ENCODE measurements around the gene ULBP3.
"Not testable (repeated sequence)": the region's sequence is repeated elsewhere in the genome, so short reads cannot be mapped to it uniquely, and the experiment has no call there.

Gene ULBP3

DNA sequence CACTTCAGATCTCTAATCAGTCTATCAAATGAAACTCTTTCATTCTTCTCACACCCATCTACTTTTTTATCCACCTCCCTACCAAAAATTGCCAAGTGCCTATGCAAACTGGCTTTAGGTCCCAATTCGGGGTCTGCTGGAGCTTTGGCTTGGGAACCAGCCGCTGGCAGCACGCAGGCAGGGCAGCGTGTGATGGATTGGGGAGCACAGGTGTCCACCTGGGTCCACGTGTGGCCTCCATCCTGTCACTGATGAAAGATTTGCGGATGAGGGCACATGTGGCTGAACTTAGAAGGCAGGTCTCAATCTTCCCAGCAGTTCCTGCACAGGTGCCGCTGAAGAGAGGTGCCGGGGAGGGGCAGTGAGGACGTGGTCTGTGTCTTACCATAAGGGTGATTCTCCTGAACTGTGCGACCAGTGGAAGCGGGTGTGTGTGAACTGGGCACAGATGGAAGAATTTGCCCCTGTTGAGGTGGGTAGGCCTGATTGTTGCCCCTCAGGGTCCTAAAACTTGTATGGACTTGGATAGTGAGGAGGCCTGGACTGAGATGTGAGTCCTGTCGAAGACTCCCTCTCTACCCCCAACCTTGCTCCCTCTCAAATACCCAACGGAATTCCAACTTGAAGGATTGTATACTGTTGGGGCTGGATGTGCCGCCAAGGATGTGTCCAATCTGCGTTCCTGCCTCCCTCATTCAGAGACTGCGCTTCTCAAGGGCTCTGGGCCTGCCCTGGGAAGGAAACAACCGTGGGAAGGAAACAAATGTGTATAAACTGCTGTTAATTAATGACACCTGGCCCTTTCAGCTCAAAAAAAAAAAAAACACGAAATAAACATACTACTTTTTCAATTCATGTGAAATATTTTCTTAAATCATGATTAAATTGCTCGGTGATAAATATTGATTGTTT lies 25.2 kb downstream of the ULBP3 start:
- FAIRE-seq, result no peak
- DNase-seq (ENCODE audit: insufficient read length, low spot score), result no peak

DNA sequence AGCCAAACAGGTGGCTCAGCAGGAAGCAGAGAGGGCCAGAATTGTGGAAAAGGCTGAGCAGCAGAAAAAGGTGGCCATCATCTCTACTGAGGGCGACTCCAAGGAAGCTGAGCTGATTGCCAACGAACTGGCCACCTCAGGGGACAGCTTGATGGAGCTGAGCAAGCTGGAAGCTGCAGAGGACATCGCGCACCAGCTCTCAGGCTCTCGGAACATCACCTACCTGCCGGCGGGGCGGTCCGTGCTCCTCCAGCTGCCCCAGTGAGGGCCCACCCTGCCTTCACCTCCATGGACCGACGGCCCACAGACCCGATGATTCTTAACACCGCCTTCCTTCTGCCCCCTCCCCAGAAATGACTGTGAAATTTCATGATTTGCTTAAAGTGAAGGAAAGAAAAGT lies 25.8 kb downstream of the ULBP3 start:
- FAIRE-seq, result no peak
- DNase-seq (ENCODE audit: insufficient read length, low spot score), result no peak

DNA sequence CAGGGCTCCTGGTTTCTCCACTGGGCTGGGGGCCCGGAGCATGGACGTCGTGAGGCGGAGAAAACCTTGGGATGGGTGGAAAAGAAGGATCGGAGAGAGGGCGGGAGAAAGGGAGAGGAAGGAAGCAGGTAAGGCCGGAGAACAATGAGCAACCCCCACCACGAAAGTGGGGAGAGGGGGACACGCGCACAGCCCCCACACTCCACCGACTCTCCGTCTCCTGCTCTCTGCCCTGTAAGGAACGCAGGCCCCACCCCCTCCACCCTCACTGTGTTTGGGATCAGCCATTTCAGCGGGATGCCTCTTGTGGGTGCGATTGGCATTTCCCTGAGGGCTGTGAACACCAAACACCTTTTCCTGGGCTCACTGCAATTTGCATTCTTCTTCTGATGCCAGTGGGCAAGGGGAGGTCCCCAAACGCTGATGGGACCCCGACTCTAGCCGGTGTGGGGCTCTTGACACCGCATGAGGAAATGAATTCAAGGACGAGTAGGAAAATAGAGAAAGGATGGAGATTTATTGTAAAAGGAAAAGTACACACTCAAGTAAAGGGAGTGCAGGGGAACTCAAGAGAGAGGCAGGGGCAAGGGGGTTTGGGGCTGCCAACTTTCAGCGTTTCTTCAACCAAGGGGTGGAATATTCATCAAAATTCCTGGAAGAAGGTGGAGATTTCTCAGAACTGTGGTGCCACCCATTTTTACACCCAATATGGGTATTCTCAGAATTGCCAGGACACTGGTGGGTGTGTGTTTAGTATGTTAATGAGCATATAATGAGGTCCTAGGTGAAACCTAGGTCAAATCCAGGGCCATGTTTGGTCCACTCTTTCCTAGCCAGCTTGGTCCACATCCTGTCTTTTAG lies 30.5 kb downstream of the ULBP3 start:
- DNase-seq (ENCODE audit: insufficient read length, low spot score) (no peak), FAIRE-seq (no peak)

DNA sequence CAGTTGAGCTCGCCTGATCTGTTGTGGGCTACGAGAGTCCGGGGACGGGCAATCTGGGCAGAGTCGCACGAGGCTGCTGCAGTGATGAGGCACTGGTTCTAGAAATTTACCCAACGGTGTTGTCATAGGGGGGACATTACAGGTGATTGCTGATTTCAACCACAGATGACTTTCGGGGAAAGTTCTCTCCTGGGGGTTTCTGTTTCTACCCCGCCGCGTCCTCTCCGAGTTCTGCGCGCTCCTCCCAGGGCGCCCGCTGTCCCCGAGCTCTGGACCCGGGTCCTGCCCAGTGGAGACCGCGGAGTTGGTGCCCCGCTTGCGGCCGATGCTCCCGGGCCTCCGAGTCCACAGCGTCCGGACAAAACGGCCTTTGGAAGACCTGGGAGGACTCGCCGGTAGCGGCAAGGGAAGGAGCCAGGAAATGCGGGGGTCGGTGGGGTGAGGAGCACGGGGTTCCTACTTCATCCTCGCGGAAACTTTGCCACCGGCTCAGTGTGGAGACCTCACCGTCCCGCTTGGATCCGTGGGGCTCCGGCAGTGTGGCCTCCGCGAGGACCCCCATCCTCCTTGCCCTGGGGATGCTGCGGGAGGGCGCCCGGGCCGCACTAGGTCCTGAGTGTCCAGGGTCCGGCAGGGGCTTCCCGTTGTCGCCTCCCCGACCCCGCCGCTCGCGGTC lies 31.3 kb downstream of the ULBP3 start:
- no peak for DNase-seq (ENCODE audit: insufficient read length, low spot score)
- FAIRE-seq, result no peak

DNA sequence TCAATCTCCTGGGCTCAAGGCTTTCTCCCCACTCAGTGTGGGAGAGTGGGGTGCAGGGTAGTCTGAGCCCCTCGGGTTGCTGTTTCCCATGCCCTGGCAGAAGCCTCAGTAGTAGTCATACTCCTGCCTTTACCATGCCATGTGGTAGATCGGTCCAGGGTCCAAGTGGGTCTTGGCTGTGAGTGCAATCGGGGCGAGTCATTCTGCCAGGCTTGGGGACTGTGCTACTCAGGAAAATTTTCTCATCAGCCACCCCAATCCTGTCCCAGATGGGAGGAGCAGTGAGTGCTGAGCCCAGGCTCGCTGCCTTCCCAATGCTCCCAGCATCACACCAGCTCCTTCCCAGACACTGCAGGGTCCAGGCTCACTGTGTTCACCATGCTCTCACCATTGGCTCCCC lies 32.8 kb downstream of the ULBP3 start:
- DNase-seq (ENCODE audit: insufficient read length, low spot score) (no peak), FAIRE-seq (no peak)

DNA sequence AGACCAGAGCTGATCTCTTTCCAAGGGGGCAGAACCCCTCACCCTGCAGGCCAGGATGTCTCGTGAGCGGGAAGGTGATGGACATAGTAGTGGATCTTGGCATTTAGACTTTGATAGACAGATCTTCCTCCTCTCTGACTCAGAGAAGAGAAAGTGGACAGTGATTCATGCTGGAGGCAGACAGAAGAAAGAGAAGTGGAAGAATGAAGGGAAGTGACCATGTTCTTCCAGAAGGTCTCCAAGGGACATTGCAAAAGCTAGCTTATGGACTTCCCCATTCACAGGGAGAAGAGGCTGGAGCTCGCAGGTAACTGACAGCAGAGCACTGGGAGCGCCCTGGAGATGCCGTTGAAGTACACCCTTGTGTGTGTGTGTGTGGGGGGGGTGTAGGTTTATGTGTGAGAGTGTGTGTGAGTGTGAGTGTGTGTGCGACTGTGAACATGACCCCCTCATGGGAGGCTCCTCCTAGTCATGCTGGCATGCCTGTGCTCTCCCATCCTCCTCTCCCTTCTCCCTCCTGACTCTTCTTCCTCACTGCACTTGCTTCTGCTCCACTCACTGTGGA lies 35.6 kb downstream of the ULBP3 start:
- no peak for DNase-seq (ENCODE audit: insufficient read length, low spot score)
- no peak for FAIRE-seq

DNA sequence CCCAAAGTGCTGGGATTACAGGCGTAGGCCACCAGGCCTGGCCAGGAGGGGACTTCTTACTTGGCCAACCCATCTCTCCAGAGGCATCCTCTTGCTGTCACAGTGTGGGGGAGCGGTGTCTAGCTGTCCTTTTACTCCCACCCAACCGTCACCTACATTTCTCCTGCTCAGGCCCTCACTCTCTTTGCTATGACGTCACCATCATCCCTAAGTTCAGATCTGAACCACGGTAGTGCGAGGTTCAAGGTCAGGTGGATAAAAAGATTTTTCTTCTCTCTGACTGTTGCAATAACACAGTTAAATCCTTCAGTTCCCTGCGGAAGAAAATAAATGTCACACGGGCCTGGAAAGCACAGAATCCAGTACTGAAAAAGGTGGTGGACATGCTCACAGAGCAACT lies 36.3 kb downstream of the ULBP3 start:
- DNase-seq (ENCODE audit: insufficient read length, low spot score) (no peak), FAIRE-seq (no peak)

DNA sequence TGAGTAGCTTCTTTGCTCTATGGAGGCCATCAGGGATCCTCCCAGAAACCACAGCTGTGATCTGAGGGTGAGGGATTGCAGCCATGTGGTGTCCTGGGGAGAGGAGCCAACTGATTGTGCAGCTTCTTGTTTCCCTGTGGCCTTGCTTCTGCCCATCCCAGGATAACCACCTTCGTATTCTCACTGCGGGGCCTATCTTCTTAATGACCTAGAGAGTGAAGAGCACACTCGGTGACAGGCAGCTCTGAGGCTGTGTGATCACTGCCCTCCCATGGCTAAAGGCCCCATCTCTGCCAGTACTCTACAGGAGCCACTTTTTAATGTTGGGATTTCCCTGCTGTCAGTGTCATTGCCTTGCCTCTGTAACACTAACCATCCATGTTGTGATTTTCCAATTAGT lies 38.3 kb downstream of the ULBP3 start:
- FAIRE-seq (no peak), DNase-seq (ENCODE audit: insufficient read length, low spot score) (no peak)

DNA sequence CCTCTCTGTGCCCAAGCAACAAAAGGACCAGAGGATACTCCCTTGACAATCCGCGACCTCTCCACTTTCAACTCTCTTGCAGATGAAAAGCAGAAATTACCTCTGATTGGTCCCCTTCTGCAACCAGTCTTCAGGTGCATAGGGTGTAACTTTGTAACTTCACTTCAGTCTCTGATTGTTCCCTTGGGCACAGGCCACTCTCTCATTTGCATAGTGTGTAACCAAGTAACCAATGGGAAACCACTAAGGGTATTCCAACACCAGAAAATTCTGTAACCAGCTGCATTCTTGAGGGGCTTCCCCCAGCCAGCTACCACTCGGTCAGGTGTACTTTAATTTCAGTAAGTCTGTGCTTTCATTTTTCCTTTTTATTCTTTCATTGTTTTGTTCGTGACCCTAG lies 39.2 kb downstream of the ULBP3 start:
- FAIRE-seq, result no peak

DNA sequence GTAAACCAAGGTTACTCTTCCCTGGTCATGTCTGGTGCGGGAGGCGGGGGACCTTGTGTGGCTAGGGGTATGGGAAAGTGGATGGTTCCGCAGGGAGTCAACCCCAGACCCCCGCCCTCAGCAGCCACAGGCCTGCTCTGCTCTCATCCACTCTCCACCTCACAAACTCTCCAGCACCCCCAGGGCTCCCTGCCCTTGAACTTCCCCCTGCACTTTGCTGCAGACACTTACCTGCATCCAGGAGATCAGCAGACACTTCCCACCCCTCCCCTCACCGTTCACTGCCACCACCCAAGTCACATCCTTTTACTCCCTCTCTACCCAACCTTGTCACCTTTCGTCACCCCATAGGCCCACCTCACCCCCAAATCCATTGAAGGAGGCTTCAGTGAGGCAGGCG lies 39.6 kb downstream of the ULBP3 start:
- DNase-seq (ENCODE audit: insufficient read length, low spot score) (no peak), FAIRE-seq (no peak)

More for the DNA sequence above, 39.2 kb downstream of the ULBP3 start:
- DNase-seq (ENCODE audit: insufficient read length, low spot score), result no peak

DNA sequence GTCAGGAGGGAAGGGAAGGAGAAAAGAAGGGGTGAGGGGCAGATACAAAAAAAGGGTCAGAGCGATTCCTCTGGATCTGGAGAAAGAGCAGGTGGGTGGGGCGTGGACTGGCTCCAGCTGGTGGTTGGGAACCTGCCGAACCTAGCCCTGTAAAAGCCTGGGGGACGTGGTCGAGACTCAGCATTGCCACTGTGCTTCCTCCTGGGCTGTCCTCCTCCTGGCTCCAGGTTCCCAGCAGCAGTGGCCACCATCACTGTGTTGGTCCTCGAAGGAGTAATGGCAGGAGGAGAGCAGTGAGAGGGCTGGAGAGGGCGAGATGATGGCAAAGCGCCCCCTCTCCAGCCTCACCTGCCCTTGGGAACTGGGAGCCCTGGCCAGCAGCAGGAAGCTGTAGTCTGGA lies 40.1 kb downstream of the ULBP3 start:
- DNase-seq (ENCODE audit: insufficient read length, low spot score) (no peak), FAIRE-seq (no peak)

DNA sequence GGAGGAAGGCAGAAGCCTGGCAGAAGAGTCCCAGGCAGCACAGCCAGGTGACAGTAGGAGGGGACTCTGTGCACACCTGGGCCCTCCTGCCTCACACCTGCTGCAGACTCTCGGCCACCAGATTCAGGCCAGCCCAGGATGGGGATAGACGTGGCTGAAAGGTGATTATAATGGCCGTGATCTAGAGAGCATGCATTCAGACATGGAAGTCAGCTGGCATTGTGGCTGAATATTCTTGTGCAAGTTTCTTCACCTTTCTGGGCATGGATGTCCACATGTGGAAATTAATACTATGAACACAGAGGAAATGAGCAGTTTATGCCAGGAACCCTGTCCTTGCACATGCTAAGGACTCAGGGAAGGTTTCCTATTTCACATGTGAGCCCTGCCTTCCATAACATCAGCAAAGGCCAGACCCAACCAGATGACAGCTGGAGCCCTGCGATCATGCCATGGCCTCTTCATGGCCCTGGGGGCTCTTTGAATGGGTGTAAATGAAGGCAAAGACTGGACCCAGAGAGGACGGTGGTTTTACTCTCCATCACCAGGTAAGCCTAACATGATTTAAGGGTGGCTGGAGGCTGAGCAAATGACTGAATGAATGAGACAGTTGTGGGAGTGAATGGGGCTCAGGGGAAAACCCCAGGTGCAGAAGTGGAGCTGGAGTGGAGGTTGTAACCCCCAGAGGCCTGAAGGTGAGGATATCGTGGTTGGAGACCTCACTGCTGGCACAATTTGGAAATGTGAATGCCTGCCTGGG lies 40.9 kb downstream of the ULBP3 start:
- DNase-seq (ENCODE audit: insufficient read length, low spot score) (no peak), FAIRE-seq (no peak)

DNA sequence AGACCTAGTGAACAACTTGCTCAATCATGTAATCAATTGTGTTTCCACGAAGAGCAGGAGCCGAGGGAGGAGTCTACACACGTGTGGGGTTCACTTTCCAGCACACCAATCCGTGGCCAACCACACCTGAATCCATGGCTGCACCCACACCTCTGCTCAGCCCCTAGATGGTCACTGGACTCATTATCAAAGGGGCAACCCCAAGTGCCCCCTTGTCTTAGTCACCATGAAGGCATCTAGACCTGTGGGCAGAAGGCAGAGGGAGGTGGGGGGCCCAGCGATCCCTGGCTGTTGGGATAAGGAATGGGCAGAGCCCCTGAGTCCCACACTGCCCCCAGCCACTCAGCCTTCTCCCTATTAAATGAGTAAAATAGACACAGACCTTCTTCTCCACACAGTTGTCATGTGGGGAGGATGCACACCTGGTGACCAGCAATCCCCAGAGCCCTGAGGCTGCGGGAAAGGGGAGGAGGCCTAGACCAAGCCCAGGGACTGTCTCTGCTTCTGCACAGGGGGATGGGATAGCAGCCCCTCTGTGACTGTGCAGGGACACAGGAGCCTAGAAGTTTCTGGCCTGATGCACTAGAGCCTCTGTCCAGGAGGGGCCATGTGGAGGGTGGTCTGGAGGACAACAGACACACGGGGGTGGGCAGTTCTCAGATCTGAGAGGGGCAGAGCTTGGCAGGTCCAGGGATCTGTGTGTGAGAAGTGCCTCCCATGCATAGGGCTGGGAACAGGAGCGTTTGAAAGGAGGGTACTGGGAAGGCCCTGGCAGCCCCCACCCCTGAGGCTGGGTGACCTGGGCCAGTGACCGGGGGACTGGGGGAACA lies 41.7 kb downstream of the ULBP3 start:
- FAIRE-seq, result no peak
- no peak for DNase-seq (ENCODE audit: insufficient read length, low spot score)

DNA sequence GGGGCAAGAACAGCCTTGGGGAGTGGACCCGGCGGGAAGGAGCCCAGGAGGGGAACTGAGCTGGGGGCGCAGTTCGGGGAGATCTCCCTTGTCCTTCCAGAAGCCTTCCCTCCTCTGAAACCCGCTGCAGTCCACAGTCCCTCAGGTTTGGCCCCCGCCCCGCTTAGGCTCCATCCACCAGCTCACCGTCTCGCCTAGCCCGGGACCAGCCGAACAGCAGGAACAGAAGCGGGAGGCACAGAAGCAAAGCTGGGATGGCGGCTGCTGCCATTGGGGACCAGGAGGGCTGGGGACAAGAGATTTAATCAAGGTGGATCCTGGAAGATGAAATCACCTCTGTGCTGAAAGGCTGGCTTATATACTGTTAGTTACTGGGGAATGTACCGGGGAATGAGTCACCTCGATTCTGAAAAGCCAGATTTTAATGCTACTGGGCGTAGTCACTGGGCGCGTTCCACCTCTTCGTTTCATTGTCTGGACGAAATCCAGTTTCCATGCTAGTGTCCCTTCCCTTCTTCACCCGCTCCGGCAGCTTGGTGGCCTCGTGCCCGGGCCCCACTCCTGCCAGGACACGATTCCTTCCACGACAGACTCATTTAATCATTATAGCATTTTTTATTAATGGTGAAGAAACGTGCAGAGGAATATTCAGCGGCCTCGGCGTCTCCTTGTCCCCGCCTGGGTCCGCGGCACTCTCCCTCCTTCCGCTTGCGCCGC lies 43.6 kb downstream of the ULBP3 start, which contains the start of gene RAET1L:
TSS of gene RAET1L (minus strand) at position 332 of the 717 bp plus-strand sequence. CDS start at position 271, 61 bp downstream.
- no peak for FAIRE-seq

DNA sequence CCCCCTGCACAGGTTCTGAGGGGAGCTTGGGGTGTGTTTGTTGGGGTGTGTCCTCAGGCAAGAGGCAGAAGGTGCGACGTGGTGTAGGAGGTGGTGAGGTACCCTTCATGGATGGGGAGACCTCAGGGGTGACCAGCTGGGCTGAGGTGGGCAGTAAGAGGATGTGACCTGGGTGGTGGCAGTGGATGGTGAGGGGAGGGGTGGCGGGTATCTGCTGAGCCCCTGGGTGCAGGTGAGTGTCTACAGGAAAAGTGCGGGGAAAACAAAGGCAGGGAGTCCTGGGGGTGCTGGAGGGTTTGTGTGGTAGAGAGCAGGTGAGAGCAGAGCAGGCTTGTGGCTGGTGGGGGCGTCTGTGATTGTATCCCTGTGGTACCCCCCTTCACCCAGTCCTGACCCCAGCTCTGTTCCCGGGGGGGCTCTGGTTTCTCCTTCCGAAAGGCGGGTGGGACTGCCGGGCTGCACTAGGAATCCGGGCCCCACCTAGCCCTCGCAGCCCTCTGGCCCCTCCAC lies 44.2 kb downstream of the ULBP3 start:
- FAIRE-seq (no peak), DNase-seq (ENCODE audit: insufficient read length, low spot score) (no peak)

More for the DNA sequence above, 43.6 kb downstream of the ULBP3 start, which contains the start of gene RAET1L:
- no peak for DNase-seq (ENCODE audit: insufficient read length, low spot score)

DNA sequence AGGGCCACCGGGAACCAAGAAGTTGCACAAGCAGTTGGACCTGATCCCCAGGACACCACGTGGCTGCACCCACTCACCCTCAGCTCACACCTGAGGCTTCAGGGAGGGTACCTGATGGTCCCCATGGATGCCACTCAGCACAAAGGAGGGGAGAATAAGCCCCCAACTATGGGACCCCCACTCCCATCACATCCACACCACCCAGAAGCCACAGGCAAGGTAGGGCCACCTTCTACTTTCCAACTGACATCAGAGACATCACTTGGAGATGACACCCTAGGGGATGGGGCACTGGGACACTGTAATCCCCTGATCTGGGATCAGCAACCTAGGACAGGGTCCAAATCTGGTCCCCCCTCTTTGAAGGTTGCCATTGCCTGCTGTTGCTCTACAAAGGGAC lies 44.9 kb downstream of the ULBP3 start:
- not testable (repeated sequence) for FAIRE-seq; DNase-seq (ENCODE audit: insufficient read length, low spot score)

DNA sequence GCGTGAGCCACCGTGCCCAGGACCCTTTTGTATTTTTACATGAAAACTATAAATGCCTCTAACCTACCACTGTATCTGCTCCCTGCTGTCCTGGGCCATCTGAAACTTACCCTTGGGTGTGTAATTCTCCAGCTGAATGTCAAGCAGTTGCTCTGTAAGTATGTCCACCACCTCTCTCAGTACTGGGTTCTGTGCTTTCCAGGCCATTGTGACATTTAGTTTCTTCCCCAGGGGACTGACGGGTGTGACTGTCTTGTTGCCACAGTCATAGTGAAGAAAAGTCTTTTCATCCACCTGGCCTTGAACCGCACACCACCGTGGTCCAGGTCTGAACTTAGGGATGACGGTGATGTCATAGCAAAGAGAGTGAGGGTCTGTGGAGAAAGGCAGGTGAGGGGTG lies 47.1 kb downstream of the ULBP3 start:
- not testable (repeated sequence) for FAIRE-seq; DNase-seq (ENCODE audit: insufficient read length, low spot score)

Measured in GM19239 (cell line).